Osteoblast (primary cell): ENCODE results near the gene PRR29. TPM values are rescaled to one million over a fixed set of nuclear protein-coding genes. Genes with fewer than 3 reads are reported as not detected.
A peak's percentile ranks its signal among the peaks of the same experiment; 100 is the strongest.

Experiments
- DNase-seq: peaks from one replicate; pipeline ENCODE4 v3.0.0; 2011; ENCODE audit warnings: low spot score, mixed read lengths; ENCODE audit not compliant: insufficient read length; ENCODE audit errors: missing footprints
- H2AFZ ChIP-seq: 2 replicates; pipeline ENCODE4 v1.6.0; 2011; ENCODE audit warnings: mild to moderate bottlenecking, low read length
- H3K27ac ChIP-seq: 2 replicates; pipeline ENCODE4 v1.5.1; 2011; ENCODE audit warnings: mild to moderate bottlenecking, low read depth, low read length, moderate library complexity
- H3K27me3 ChIP-seq: 2 replicates; pipeline ENCODE4 v1.6.0; 2012; ENCODE audit warnings: mild to moderate bottlenecking, control low read depth, inconsistent platforms, low read length, moderate library complexity; ENCODE audit not compliant: insufficient read depth
- H3K36me3 ChIP-seq: 2 replicates; pipeline ENCODE4 v1.5.1; 2011; ENCODE audit warnings: mild to moderate bottlenecking, low read length, control low read depth, moderate library complexity; ENCODE audit not compliant: insufficient read depth
- H3K4me1 ChIP-seq: 2 replicates; pipeline ENCODE4 v1.5.1; 2011; ENCODE audit warnings: mild to moderate bottlenecking, low read length, control low read depth, moderate library complexity; ENCODE audit not compliant: insufficient read depth
- H3K4me2 ChIP-seq: 2 replicates; pipeline ENCODE4 v1.6.0; 2011; ENCODE audit warnings: mild to moderate bottlenecking, low read length; ENCODE audit not compliant: insufficient read depth
- H3K4me3 ChIP-seq: fragments of 200-600 bp; sonication (generic); 3 replicates; pipeline ENCODE4 v1.5.1; 2012; ENCODE audit warnings: mild to moderate bottlenecking, low read length, inconsistent platforms; ENCODE audit not compliant: insufficient read depth
- H3K79me2 ChIP-seq: 2 replicates; pipeline ENCODE4 v1.6.0; 2012; ENCODE audit warnings: mild to moderate bottlenecking, low read length, control low read depth, inconsistent platforms; ENCODE audit not compliant: insufficient read depth
- H3K9me3 ChIP-seq: 2 replicates; pipeline ENCODE4 v1.5.1; 2011; ENCODE audit warnings: low read depth, low read length, control low read depth
- H4K20me1 ChIP-seq: 2 replicates; pipeline ENCODE4 v1.6.0; 2012; ENCODE audit warnings: mild to moderate bottlenecking, low read length, control low read depth; ENCODE audit not compliant: insufficient read depth
- total RNA-seq: library from RNA; depleted of rRNA; stranded (reverse); fragments of >200 nt; gene quantifications from 2 replicates; pipeline ENCODE4 v1.2.3, GENCODE V29; 2012
- TF ChIP-seq, protein P1 (sequence below): IDR thresholded peaks from 2 replicates; pipeline ENCODE4 v1.5.1; 2011; ENCODE audit warnings: mild to moderate bottlenecking, low read depth, low read length, moderate library complexity; ENCODE audit errors: extremely low read depth

PRR29 gene
- total RNA-seq, 1 donor: 0.36 TPM

- TF ChIP-seq, protein P1, sequence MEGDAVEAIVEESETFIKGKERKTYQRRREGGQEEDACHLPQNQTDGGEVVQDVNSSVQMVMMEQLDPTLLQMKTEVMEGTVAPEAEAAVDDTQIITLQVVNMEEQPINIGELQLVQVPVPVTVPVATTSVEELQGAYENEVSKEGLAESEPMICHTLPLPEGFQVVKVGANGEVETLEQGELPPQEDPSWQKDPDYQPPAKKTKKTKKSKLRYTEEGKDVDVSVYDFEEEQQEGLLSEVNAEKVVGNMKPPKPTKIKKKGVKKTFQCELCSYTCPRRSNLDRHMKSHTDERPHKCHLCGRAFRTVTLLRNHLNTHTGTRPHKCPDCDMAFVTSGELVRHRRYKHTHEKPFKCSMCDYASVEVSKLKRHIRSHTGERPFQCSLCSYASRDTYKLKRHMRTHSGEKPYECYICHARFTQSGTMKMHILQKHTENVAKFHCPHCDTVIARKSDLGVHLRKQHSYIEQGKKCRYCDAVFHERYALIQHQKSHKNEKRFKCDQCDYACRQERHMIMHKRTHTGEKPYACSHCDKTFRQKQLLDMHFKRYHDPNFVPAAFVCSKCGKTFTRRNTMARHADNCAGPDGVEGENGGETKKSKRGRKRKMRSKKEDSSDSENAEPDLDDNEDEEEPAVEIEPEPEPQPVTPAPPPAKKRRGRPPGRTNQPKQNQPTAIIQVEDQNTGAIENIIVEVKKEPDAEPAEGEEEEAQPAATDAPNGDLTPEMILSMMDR: no peak
- H3K4me2 ChIP-seq: no peak overlapping the region
- no peak overlapping the region for H3K27ac ChIP-seq
- peaks cover 4% of the 10 kb centered on the region for H3K9me3 ChIP-seq
- no peaks in the 10 kb centered on the region for H3K36me3 ChIP-seq
- DNase-seq: peak; percentile 39
- H2AFZ ChIP-seq: no peak overlapping the region
- H3K27me3 ChIP-seq: peaks cover 3% of the 10 kb centered on the region
- H3K79me2 ChIP-seq: no peaks in the 10 kb centered on the region
- H3K4me1 ChIP-seq: peaks cover 12% of the 10 kb centered on the region
- H4K20me1 ChIP-seq: no peaks in the 10 kb centered on the region
- H3K4me3 ChIP-seq: no peak overlapping the region
These were observed 14.8 kb upstream of the PRR29 start for GRCh38 chr17:63983320-63983719.

- no peaks in the 10 kb centered on the region for H4K20me1 ChIP-seq
- H3K4me3 ChIP-seq: no peak overlapping the region
- TF ChIP-seq, protein P1: no peak
- H3K36me3 ChIP-seq: no peaks in the 10 kb centered on the region
- no peak overlapping the region for H3K4me2 ChIP-seq
- H2AFZ ChIP-seq: no peak overlapping the region
- peaks cover 12% of the 10 kb centered on the region for H3K4me1 ChIP-seq
- DNase-seq: peak; percentile 73
- no peaks in the 10 kb centered on the region for H3K79me2 ChIP-seq
- peaks cover 7% of the 10 kb centered on the region for H3K27me3 ChIP-seq
- H3K27ac ChIP-seq: no peak overlapping the region
- H3K9me3 ChIP-seq: peaks cover 4% of the 10 kb centered on the region
These were observed 13.9 kb upstream of the PRR29 start for GRCh38 chr17:63984236-63984635.

DNA sequence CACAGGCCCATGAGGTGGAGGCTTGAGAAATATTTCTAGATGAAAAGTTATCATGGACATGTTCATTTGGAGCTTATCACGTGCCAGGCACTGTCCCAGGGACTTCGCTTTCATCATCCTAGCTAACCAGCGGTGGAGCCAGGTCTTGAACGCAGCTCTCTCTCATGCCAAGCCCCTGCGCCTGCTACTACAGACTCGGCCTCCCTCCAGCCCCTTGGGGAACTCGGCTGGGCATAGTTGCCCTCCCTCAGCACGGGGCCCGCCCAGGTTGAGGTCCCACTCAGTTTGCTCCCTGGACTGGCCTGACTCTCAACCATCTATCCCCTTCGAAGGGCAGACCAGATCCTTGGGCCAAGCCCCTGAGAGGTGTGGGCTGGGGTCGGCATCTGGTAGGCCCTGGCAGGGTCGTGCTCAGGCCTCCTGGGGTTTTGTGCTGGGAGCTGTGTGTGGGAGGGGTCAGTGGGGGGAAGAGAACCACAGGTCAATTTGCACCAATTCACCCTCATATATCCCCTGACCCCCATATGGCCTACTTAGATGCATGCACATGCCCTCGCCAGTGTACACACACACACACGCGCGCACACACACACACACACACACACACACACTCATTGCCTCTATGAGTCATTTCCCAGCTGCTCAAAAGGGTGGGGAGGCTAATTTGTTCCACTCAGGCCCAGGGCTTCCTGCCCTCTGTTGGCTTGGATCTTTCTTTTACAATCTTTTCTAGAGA, 13.3 kb upstream of the PRR29 start:
- peaks cover 5% of the 10 kb centered on the region for H3K27me3 ChIP-seq
- H3K9me3 ChIP-seq: peaks cover 4% of the 10 kb centered on the region
- no peak overlapping the region for H2AFZ ChIP-seq
- H3K27ac ChIP-seq: no peak overlapping the region
- TF ChIP-seq, protein P1: no peak
- peak; percentile 97 for DNase-seq
- H3K79me2 ChIP-seq: no peaks in the 10 kb centered on the region
- peaks cover 12% of the 10 kb centered on the region for H3K4me1 ChIP-seq
- no peak overlapping the region for H3K4me3 ChIP-seq
- H3K4me2 ChIP-seq: no peak overlapping the region
- no peaks in the 10 kb centered on the region for H3K36me3 ChIP-seq
- H4K20me1 ChIP-seq: no peaks in the 10 kb centered on the region

DNA sequence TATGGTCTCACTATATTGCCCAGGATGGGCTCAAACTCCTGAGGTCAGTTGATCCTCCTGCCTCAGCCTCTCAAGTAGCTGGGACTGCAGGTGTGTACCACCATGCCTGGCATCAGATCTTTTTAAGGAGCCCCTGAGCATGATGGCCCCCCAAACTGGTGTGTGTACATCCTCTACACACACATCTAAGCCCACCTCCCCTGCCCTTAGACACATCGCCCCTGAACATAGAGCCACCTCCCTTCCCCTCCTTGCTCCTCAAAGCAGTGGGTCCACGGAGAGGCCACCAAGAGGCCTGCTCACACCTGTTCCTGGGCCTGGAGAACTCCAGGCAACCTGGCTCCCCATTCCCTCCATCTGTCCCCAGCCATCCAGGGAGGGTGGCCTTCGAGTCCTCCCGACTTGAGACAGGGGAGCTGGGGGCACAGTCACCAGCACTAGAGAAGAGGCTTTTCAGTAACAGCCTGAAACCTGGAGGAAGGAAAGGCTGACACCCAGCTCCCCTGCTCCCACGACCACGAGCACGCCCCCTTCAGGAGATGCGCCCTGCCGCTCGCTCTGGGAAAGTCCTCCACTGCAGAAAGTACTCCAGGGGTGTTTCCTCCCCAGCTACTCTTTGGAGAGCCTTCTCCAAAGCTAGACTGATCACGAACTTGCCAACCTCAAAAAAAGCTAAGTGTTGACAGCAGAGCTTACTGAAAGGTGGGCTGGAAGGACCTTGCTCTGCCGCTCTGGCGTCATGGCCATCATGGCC, 12.6 kb upstream of the PRR29 start:
- H3K4me2 ChIP-seq: no peak overlapping the region
- H3K79me2 ChIP-seq: no peaks in the 10 kb centered on the region

More for the DNA sequence above, 12.6 kb upstream of the PRR29 start:
- H3K36me3 ChIP-seq: no peaks in the 10 kb centered on the region
- DNase-seq: peak; percentile 77
- peaks cover 12% of the 10 kb centered on the region for H3K4me1 ChIP-seq
- H4K20me1 ChIP-seq: no peaks in the 10 kb centered on the region
- H3K9me3 ChIP-seq: peaks cover 4% of the 10 kb centered on the region
- H3K4me3 ChIP-seq: no peak overlapping the region
- TF ChIP-seq, protein P1: no peak
- H2AFZ ChIP-seq: no peak overlapping the region
- no peak overlapping the region for H3K27ac ChIP-seq
- peaks cover 11% of the 10 kb centered on the region for H3K27me3 ChIP-seq
